KG1 (cell line): ENCODE data around the gene ABL1.
"Not testable (repeated sequence)": the region's sequence is repeated elsewhere in the genome, so short reads cannot be mapped to it uniquely, and the experiment has no call there.

Source experiments
- DNase-seq: peaks from one replicate; lab custom pipeline; 2025; lab: John Stamatoyannopoulos, UW

The ABL1 gene

DNA sequence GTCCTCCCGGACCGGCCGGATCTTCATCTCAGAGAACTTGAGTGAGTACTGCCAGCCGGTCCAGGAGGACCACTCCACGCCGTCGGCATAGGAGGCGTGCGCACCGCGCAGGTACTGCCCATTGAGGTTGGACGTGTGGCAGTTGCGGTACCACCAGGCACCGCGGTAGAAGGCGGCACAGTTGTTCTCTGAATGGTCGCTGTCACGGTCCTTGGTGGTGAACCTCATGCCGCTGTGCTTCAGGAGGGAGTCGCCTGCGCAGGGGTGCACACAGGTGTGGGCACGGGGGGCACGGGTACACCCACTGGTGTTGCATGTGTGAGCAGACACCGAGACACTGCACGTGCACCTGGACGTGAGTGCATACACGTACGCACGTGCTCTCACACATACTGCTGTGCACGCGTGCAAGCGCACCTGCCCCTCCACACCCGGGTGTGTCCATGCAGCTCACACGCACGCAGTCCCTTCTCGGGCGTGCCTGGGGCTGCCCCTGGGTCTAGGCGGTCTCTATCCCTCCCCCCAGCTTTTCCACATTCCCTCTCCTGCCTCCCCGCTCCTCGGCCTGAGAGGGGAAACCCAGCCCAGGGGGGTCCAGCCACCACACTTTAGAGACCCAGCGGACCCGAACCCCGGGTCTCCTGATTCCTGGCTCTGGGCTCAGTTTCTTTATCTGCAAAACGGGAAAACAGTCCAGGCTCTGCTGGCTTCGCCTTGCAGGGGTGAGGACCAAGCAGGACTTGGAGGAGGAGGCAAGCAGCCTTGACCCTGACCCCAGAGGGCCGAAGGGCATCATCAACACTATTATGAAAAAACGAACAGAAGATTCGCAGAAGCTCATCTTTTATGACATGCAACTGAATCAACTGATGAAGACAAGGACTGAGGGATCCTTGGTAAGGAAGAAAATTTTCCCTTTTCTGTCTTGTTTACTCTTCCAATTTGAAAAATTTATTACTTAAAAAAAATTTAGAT lies 69.3 kb downstream of the ABL1 start:
- DNase-seq, result no peak

DNA sequence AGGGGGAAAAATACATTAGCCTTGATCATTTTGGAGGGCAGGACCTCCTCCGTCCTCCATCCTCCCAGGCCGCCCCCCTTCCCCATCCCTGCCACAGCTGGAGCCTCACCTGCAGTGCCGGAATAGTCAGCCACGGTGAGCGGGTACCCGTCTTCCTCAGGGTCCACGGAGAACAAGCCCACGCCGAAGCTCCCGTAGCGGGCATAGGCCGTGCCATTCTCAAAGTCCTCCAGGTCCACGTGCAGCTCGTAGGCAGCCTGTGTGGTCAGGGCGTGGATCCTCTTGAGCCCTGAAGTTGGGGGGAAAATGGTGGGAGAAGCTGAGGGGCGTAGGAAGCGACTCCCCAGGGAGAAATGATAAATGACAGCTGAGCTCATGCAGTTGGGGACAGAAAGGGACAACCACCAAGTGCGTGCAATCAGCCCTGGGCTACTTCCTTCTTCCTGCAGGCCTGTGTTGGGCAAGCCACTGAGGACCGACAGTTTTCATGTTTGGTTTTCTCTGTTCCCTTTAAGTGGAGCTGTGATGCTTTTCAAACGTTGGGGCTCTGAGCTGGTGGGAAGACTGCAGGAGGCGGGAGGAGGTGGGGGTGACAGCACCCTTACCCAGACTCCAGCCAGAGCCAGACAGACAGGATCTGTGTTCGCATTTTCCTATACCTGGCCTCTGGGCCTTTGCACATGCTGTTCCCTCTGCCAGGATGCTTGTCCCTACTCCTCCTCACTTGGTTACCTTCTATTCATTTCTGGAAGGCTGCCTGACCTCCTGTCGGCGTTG lies 70.3 kb downstream of the ABL1 start:
- DNase-seq, result no peak

GRCh38 chr9:130905902-130906734 lies 71.1 kb downstream of the ABL1 start:
- DNase-seq, result no peak

GRCh38 chr9:130906735-130907416 lies 71.8 kb downstream of the ABL1 start:
- no peak for DNase-seq

GRCh38 chr9:130908146-130908877 lies 73.3 kb downstream of the ABL1 start:
- DNase-seq, result no peak

- DNase-seq, result no peak
Observed at GRCh38 chr9:130908878-130909355, 73.9 kb downstream of the ABL1 start.

DNA sequence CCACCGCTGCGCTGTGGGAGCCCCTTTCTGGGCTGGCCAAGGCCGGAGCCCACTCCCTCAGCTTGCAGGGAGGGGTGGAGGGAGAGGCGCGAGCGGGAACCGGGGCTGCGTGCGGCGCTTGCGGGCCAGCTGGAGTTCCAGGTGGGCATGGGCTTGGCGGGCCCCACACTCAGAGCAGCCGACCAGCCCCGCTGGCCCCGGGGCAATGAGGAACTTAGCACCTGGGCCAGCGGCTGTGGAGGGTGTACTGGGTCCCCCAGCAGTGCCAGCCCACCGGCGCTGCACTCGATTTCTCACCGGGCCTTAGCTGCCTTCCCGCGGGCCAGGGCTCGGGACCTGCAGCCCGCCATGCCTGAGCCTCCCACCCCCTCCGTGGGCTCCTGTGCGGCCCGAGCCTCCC lies 75.0 kb downstream of the ABL1 start:
- not testable (repeated sequence) for DNase-seq

DNA sequence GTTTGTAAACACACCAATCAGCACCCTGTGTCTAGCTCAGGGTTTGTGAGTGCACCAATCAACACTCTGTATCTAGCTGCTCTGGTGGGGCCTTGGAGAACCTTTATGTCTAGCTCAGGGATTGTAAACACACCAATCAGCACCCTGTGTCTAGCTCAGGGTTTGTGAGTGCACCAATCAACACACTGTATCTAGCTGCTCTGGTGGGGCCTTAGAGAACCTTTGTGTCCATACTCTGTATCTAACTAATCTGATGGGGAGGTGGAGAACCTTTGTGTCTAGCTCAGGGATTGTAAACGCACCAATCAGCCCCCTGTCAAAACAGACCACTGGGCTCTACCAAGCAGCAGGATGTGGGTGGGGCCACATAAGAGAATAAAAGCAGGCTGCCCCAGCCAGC lies 75.6 kb downstream of the ABL1 start:
- DNase-seq, result not testable (repeated sequence)

- no peak for DNase-seq
Observed at GRCh38 chr9:130911254-130912049, 76.4 kb downstream of the ABL1 start.

DNA sequence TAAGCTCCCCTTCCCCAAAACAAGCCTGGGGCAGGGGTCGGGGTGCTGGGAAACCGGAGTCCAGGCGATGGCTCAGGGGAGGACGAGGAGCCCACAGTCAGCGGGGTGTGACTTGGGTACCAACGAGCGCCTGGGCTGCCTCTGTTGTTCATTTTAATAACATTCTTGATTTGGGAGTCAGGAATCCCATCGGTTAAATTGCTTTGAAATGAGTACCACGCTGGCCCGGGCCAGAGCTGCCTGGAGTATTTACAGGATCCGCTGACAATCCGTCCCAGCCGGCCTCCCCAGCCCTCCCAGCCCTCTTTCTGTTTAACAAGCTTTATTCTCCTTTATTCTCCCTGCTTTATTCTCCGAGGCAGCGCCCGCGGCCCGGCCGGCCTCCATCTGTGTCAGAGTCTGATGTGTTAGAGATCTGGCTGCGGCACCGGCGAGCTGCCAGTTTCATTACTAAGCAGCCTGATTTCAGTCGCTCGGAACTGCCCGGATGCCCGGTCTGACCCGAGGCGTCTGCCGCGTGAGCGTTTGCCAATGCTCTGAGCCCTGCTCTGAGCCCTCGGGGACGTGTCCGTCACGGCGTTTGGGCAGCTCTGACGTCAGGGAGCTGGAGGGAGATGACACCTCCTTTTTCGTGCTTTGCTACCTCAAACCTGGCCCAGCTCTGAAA lies 78.0 kb downstream of the ABL1 start:
- no peak for DNase-seq

- DNase-seq, result no peak
Observed at GRCh38 chr9:130913599-130914416, 78.8 kb downstream of the ABL1 start.

- no peak for DNase-seq
Observed at GRCh38 chr9:130914417-130915095, 79.5 kb downstream of the ABL1 start.

DNA sequence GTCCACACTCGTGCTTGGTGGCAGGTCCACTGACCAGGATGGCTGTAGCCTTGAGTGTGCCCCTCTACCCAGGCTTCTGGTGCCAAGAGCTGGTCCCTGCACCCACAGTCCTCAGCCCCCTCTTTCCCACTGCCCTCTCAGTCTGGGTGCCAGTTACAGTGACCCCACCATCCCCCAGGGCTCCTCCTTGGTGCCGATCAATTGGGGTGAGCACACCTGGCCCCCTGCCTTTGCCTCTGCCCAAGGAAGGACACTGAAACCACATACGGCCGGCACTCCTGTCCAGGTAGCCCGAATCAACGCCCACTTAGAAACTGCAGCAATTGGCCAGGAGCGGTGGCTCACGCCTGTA lies 80.0 kb downstream of the ABL1 start:
- DNase-seq, result no peak

- no peak for DNase-seq
Observed at GRCh38 chr9:130917168-130917960, 82.3 kb downstream of the ABL1 start.

- DNase-seq, result no peak
Observed at GRCh38 chr9:130918101-130918825, 83.2 kb downstream of the ABL1 start.

GRCh38 chr9:130918826-130919558 lies 83.9 kb downstream of the ABL1 start:
- no peak for DNase-seq
